Amniotic stem cell (primary cell): ENCODE results near the gene ZNF630.
"Not testable (repeated sequence)": the region's sequence is repeated elsewhere in the genome, so short reads cannot be mapped to it uniquely, and the experiment has no call there.

Source experiments
- DNase-seq: peaks from one replicate; lab custom pipeline; 2025; lab: John Stamatoyannopoulos, UW

Gene ZNF630

DNA sequence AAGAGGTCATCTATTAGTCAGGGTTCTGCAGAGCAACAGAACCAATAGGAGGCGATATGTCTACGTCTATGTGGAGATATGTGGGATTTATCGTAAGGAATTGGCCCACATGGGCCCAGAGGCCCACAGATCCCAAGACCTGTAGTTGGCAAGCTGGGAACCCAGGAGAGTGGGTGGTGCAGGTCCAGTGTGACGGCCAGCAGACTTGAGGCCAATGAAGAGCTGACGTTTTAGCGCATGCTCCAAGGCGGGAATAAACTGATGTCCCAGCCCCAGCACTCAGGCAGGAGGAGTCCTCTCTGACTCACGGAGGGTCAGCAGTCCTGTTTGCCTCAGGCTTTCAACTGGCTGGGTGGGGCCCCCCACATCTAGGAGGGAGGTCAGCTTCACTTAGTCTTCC, 43.3 kb downstream of the ZNF630 start:
- no peak for DNase-seq

DNA sequence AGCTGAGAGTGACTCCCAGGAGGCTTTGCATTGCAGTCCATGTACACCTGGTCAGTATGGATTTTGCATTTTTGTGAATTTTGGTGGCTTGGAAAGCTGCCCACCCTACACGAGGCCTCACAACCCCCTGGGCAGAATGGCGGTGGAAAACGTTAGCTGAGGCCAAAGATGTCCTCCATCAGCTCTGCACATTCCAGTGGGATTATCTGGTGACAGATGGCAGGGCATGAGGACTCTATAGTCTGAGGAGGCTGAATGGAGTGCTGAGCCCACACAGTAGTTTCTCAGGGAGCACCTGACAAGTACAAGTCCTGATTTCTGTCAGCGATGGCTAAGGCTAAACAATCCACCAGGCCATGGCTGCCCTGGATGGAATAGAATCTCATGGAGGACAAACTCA, 43.9 kb downstream of the ZNF630 start:
- DNase-seq = not testable (repeated sequence)

GRCh38 chrX:48025561-48025960, 45.9 kb downstream of the ZNF630 start:
- no peak for DNase-seq

- no peak for DNase-seq
These were observed 48.7 kb downstream of the ZNF630 start for GRCh38 chrX:48022738-48023137.

GRCh38 chrX:48022100-48022499, 49.3 kb downstream of the ZNF630 start:
- DNase-seq = no peak

DNA sequence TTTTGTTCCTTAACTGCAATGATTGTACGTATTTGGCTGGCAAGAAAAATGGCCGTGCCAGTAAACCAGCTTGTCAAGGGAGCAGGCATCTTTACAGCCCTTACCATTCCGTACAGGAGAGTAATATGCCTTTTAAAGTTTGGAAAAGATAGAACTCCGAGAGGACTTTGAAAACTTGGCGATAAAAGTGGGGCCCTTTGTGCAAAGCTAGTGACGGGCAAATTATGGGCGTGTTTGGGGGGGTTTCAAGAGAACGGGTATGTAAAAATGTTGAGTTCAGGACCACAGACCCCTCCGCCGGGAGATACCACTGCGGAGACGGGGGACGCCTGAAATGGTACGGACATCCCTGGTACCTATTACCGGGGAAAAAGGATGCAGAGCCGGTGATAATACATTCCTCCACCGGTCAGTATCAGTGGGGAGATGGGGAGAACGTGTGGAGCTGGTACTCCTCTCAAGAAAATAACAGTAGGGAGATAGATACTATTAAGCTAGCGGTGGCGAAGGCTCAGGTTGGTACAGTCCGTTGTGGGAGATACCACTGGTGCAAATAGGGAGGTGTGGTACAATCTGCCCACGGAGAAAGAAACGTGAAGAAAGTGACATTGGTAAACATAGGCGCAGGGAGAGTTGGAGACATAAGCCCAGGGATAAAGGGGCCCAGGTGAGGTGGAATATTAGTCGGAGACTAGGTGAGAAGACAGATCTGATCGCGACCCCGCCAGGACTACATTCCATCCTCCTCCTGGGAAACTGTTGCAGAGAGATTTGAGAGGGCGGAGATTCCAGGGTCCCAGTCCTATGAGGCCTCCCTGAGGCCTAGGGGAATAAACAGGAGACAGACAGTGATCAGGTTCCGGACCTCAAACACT, 50.2 kb downstream of the ZNF630 start:
- DNase-seq = no peak

GRCh38 chrX:48020472-48020871, 51.0 kb downstream of the ZNF630 start:
- DNase-seq = not testable (repeated sequence)

- not testable (repeated sequence) for DNase-seq
These were observed 51.5 kb downstream of the ZNF630 start for GRCh38 chrX:48019892-48020291.

DNA sequence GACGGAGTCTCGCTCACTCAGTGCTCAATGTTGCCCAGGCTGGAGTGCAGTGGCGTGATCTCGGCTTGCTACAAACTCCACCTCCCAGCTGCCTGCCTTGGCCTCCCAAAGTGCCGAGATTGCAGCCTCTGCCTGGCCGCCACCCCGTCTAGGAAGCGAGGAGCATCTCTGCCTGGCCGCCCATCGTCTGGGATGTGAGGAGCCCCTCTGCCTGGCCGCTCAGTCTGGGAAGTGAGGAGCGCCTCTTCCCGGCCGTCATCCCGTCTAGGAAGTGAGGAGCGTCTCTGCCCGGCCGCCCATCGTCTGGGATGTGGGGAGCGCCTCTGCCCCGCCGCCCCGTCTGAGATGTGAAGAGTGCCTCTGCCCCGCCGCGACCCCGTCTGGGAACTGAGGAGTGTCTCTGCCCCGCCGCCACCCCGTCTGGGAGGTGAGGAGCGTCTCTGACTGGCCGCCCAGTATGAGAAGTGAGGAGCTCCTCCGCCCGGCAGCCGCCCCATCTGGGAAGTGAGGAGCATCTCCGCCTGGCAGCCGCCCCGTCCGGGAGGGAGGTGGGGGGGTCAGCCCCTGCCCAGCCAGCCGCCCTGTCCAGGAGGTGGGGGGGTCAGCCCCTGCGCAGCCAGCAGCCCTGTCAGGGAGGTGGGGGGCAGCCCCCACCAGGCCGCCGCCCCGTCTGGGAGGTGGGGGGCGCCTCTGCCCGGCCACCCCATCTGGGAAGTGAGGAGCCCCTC, 54.7 kb downstream of the ZNF630 start:
- not testable (repeated sequence) for DNase-seq

DNA sequence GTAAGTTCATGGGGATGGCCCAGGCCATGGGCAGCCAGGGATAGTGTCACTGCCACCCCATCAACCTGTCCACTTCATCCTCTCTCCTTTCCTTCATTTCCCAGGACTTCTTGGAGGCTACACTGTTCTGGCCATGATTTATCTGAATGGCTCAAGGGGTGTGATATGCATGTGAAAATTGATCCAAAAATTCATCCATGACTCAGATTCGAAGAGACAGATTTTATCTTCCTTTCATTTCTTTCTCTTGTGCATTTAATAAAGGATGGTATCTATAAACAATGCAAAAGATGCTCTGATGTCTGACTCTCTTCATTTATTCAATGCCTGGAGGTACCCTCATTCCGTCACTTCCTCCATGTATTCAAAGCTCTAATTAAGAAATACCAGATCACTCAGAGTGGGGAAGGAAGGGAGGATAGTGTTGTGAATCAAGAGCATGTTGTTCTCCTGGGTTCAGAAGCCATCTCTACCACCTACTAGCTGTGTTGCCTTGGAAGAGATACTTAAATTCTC, 61.9 kb downstream of the ZNF630 start:
- not testable (repeated sequence) for DNase-seq
